ENCODE measurements around the gene EFCAB8.

The EFCAB8 gene

GRCh38 chr20:32984631-32985354 lies 126.1 kb downstream of the EFCAB8 start:
- DNase-seq, result no peak
- no peaks in the 10 kb centered on the region for H3K36me3 Mint-ChIP-seq (ENCODE audit: low read depth)
- no peaks in the 10 kb centered on the region for H3K9me3 Mint-ChIP-seq
- no peak overlapping the region for H3K4me3 Mint-ChIP-seq
- no peak overlapping the region for H3K27ac Mint-ChIP-seq
- H3K27me3 Mint-ChIP-seq (ENCODE audit: low read depth, poor library complexity), result no peaks in the 10 kb centered on the region
- H3K4me1 Mint-ChIP-seq, result peaks cover 14% of the 10 kb centered on the region
- TF ChIP-seq CTCF (IDR thresholded peaks at IDR 0.05), result no peak

GRCh38 chr20:32985596-32985995 lies 126.9 kb downstream of the EFCAB8 start:
- Mint-ChIP-seq H3K27ac (no peak overlapping the region), H3K36me3 (ENCODE audit: low read depth) (no peaks in the 10 kb centered on the region), H3K4me1 (peaks cover 14% of the 10 kb centered on the region), H3K27me3 (ENCODE audit: low read depth, poor library complexity) (peaks cover 3% of the 10 kb centered on the region), H3K9me3 (no peaks in the 10 kb centered on the region), H3K4me3 (no peak overlapping the region)
- TF ChIP-seq CTCF (IDR thresholded peaks at IDR 0.05), result no peak
- DNase-seq, result no peak

- TF ChIP-seq CTCF (IDR thresholded peaks at IDR 0.05), result no peak
- Mint-ChIP-seq H3K36me3 (ENCODE audit: low read depth) (no peaks in the 10 kb centered on the region), H3K27me3 (ENCODE audit: low read depth, poor library complexity) (peaks cover 3% of the 10 kb centered on the region), H3K27ac (no peak overlapping the region), H3K4me1 (peaks cover 14% of the 10 kb centered on the region), H3K9me3 (no peaks in the 10 kb centered on the region), H3K4me3 (no peak overlapping the region)
- DNase-seq, result no peak
These were observed 127.7 kb downstream of the EFCAB8 start for GRCh38 chr20:32986331-32986966.

GRCh38 chr20:32987044-32987825 lies 128.5 kb downstream of the EFCAB8 start:
- H3K36me3 Mint-ChIP-seq (ENCODE audit: low read depth), result no peaks in the 10 kb centered on the region
- H3K4me1 Mint-ChIP-seq, result peaks cover 11% of the 10 kb centered on the region

GRCh38 chr20:32988008-32988407 lies 129.3 kb downstream of the EFCAB8 start:
- H3K36me3 Mint-ChIP-seq (ENCODE audit: low read depth), result no peaks in the 10 kb centered on the region
- DNase-seq, result no peak
- H3K4me3 Mint-ChIP-seq, result no peak overlapping the region
- H3K9me3 Mint-ChIP-seq, result no peaks in the 10 kb centered on the region
- TF ChIP-seq CTCF (IDR thresholded peaks at IDR 0.05), result no peak
- H3K4me1 Mint-ChIP-seq, result peaks cover 5% of the 10 kb centered on the region
- no peak overlapping the region for H3K27ac Mint-ChIP-seq
- H3K27me3 Mint-ChIP-seq (ENCODE audit: low read depth, poor library complexity), result peaks cover 3% of the 10 kb centered on the region

More at GRCh38 chr20:32987044-32987825, 128.5 kb downstream of the EFCAB8 start:
- Mint-ChIP-seq H3K4me3 (no peak overlapping the region), H3K9me3 (no peaks in the 10 kb centered on the region), H3K27ac (no peak overlapping the region), H3K27me3 (ENCODE audit: low read depth, poor library complexity) (peaks cover 3% of the 10 kb centered on the region)
- TF ChIP-seq CTCF (IDR thresholded peaks at IDR 0.05), result no peak
- DNase-seq, result no peak

All from nephron progenitor cell (in vitro differentiated cells).